Loucy (cell line): Measurements from ENCODE around the gene ROBO2.

Source experiments
- EZH2phosphoT487 ChIP-seq: fragments of 200-600 bp; IDR thresholded peaks from 2 replicates; pipeline ENCODE4 v1.6.1; 2018; ENCODE audit warnings: antibody characterized with exemption, mild to moderate bottlenecking, moderate library complexity, borderline replicate concordance
- TF ChIP-seq, protein P1 (sequence below): fragments of 200-600 bp; sonication (generic); conservative IDR thresholded peaks from 2 replicates; pipeline ENCODE4 v1.5.1; 2014; ENCODE audit warnings: mild to moderate bottlenecking, antibody characterized with exemption, low read length

DNA sequence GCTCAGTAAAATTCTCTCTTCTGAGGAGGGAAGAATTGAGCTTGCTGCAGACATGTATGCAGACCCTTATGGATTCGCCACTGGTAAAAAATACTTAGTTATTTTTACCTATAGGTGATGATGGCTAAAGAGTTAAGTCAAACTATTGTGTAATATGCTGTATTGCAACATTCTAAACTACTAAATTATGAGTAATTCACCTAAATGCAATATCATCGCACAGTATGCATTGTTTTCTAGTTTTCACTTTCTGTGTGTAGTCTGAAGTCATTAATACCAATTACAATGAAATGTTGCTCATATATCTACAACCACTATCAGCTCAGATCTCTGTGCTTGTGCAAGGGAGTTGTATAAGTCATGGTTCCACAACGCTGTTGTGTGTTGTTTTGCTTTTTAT lies 48.7 kb upstream of the ROBO2 start:
- TF ChIP-seq, protein P1, sequence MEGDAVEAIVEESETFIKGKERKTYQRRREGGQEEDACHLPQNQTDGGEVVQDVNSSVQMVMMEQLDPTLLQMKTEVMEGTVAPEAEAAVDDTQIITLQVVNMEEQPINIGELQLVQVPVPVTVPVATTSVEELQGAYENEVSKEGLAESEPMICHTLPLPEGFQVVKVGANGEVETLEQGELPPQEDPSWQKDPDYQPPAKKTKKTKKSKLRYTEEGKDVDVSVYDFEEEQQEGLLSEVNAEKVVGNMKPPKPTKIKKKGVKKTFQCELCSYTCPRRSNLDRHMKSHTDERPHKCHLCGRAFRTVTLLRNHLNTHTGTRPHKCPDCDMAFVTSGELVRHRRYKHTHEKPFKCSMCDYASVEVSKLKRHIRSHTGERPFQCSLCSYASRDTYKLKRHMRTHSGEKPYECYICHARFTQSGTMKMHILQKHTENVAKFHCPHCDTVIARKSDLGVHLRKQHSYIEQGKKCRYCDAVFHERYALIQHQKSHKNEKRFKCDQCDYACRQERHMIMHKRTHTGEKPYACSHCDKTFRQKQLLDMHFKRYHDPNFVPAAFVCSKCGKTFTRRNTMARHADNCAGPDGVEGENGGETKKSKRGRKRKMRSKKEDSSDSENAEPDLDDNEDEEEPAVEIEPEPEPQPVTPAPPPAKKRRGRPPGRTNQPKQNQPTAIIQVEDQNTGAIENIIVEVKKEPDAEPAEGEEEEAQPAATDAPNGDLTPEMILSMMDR, result no peak
- no peak for TF ChIP-seq EZH2phosphoT487
